ENCODE results near the gene EVA1A. TPM values are rescaled to one million over a fixed set of nuclear protein-coding genes. Genes with fewer than 3 reads are reported as not detected.

The EVA1A gene
- total RNA-seq, 1 experiment from 2014 or later = 383 TPM

Other genes with a start within 250 kb of the EVA1A start
- gene MRPL19, start 85.8 kb upstream of the EVA1A start, total RNA-seq (2014; rRNA removed; shearing (Covaris generic); ENCODE audit: low replicate concordance) = 71.3 and 125 TPM in 2 replicates
- gene GCFC2, start 150.0 kb upstream of the EVA1A start, total RNA-seq (2014; rRNA removed; shearing (Covaris generic); ENCODE audit: low replicate concordance) = 28.5 and 36.9 TPM in 2 replicates

Data from Caki2 (cell line).